ENCODE measurements around the gene CDSN.

- TF ChIP-seq YY1 (IDR thresholded peaks at IDR 0.05; ENCODE audit: low read depth) (no peak), RAD21 (IDR thresholded peaks at IDR 0.05; ENCODE audit: low read depth) (no peak), REST (IDR thresholded peaks at IDR 0.05; ENCODE audit: low read depth) (no peak), FOXM1 (IDR thresholded peaks at IDR 0.05; ENCODE audit: borderline replicate concordance, low read depth) (no peak), EP300 (IDR thresholded peaks at IDR 0.05; ENCODE audit: borderline replicate concordance) (no peak), CEBPB (IDR thresholded peaks at IDR 0.05) (no peak), TCF12 (IDR thresholded peaks at IDR 0.05; ENCODE audit: low read depth) (no peak), TAF1 (IDR thresholded peaks at IDR 0.05; ENCODE audit: low read depth) (no peak), EGR1 (IDR thresholded peaks at IDR 0.05) (no peak), TEAD4 (IDR thresholded peaks at IDR 0.05) (no peak)
Observed at GRCh38 chr6:31139599-31139998, 19.4 kb upstream of the CDSN start.
